DOHH2 (cell line): Measurements from ENCODE around the gene IL32.

Experiments
- H3F3A ChIP-seq: fragments of 200-600 bp; sonication (generic), shearing (Covaris generic); 2 replicates; pipeline ENCODE4 v1.6.0; 2016; ENCODE audit warnings: antibody characterized with exemption, mild to moderate bottlenecking; ENCODE audit not compliant: control insufficient read depth, insufficient read depth
- H3K27ac ChIP-seq: fragments of 200-600 bp; sonication (generic); 2 replicates; pipeline ENCODE4 v1.5.1; 2014; ENCODE audit warnings: low read depth, mild to moderate bottlenecking, low read length, moderate library complexity
- H3K27me3 ChIP-seq: fragments of 200-600 bp; sonication (generic); 2 replicates; pipeline ENCODE4 v1.6.1; 2014; ENCODE audit warnings: mild to moderate bottlenecking, low read length, mixed read lengths; ENCODE audit not compliant: control insufficient read depth
- H3K36me3 ChIP-seq: fragments of 200-600 bp; sonication (generic); 2 replicates; pipeline ENCODE4 v1.6.1; 2014; ENCODE audit warnings: mild to moderate bottlenecking, low read length, moderate library complexity, mixed read lengths; ENCODE audit not compliant: control insufficient read depth
- H3K4me1 ChIP-seq: fragments of 200-600 bp; sonication (generic); 2 replicates; pipeline ENCODE4 v1.6.1; 2014; ENCODE audit warnings: mild to moderate bottlenecking, low read length, mixed read lengths; ENCODE audit not compliant: control insufficient read depth
- H3K4me2 ChIP-seq: fragments of 200-600 bp; sonication (generic); 2 replicates; pipeline ENCODE4 v1.6.0; 2014; ENCODE audit warnings: mild to moderate bottlenecking, low read length, moderate library complexity
- H3K4me3 ChIP-seq: fragments of 200-600 bp; sonication (generic); 2 replicates; pipeline ENCODE4 v1.5.1; 2014; ENCODE audit warnings: mild to moderate bottlenecking, low read length, mixed read lengths
- H3K79me2 ChIP-seq: fragments of 200-600 bp; sonication (generic); 2 replicates; pipeline ENCODE4 v1.6.1; 2014; ENCODE audit warnings: mild to moderate bottlenecking, low read length, mixed read lengths; ENCODE audit not compliant: control insufficient read depth
- H3K9me2 ChIP-seq: fragments of 200-600 bp; sonication (generic); replicated peaks from 2 replicates; pipeline ENCODE4 v1.6.1; 2014; ENCODE audit warnings: mild to moderate bottlenecking, low read length, mixed read lengths; ENCODE audit not compliant: control insufficient read depth
- H3K9me3 ChIP-seq: fragments of 200-600 bp; sonication (generic); 2 replicates; pipeline ENCODE4 v1.6.1; 2014; ENCODE audit warnings: antibody characterized with exemption, low read length, mixed read lengths; ENCODE audit not compliant: control insufficient read depth, insufficient read depth
- H4K20me1 ChIP-seq: fragments of 200-600 bp; sonication (generic); 2 replicates; pipeline ENCODE4 v1.6.0; 2014; ENCODE audit warnings: low read depth, mild to moderate bottlenecking, antibody characterized with exemption, low read length, moderate library complexity; ENCODE audit not compliant: control insufficient read depth, insufficient read depth
- CTCF ChIP-seq: fragments of 200-600 bp; sonication (generic); IDR thresholded peaks from one replicate; pipeline ENCODE4 v1.5.1; 2014; ENCODE audit warnings: antibody characterized with exemption, mild to moderate bottlenecking, low read depth, low read length; ENCODE audit not compliant: poor library complexity, severe bottlenecking
- EZH2phosphoT487 ChIP-seq: fragments of 200-600 bp; sonication (generic); IDR thresholded peaks from 2 replicates; pipeline ENCODE4 v1.6.1; 2017; ENCODE audit warnings: borderline replicate concordance, mild to moderate bottlenecking, antibody characterized with exemption, low read length, moderate library complexity, mixed read lengths

The IL32 gene

GRCh38 chr16:3092501-3092941 is 27.1 kb downstream of the IL32 start:
- H4K20me1 ChIP-seq: no peaks in the 10 kb centered on the region
- H3K4me3 ChIP-seq: no peak overlapping the region
- H3K27ac ChIP-seq: no peak overlapping the region
- H3K36me3 ChIP-seq: no peaks in the 10 kb centered on the region
- TF ChIP-seq EZH2phosphoT487: no peak
- no peak for TF ChIP-seq CTCF
- no peaks in the 10 kb centered on the region for H3K9me2 ChIP-seq
- H3K9me3 ChIP-seq: no peaks in the 10 kb centered on the region
- 0 out of 2 replicates have a peak, but pooled peaks cover 1% of the 10 kb centered on the region for H3K27me3 ChIP-seq
- H3K4me1 ChIP-seq: peaks cover 22% of the 10 kb centered on the region
- peak overlapping the region; percentile 40 for H3K4me2 ChIP-seq
- no peaks in the 10 kb centered on the region for H3F3A ChIP-seq
- H3K79me2 ChIP-seq: no peaks in the 10 kb centered on the region

- H3K4me3 ChIP-seq: no peak overlapping the region
- H3K36me3 ChIP-seq: no peaks in the 10 kb centered on the region
- H3K4me1 ChIP-seq: peaks cover 22% of the 10 kb centered on the region
- no peaks in the 10 kb centered on the region for H3K79me2 ChIP-seq
- H3K9me2 ChIP-seq: no peaks in the 10 kb centered on the region
- TF ChIP-seq EZH2phosphoT487: no peak
- peak; percentile 80 for TF ChIP-seq CTCF
- H3K27ac ChIP-seq: no peak overlapping the region
- H3K27me3 ChIP-seq: peaks cover 3% of the 10 kb centered on the region; the same call in 1 of the 2 replicates
- no peaks in the 10 kb centered on the region for H3F3A ChIP-seq
- H4K20me1 ChIP-seq: no peaks in the 10 kb centered on the region
- no peak overlapping the region for H3K4me2 ChIP-seq
- H3K9me3 ChIP-seq: no peaks in the 10 kb centered on the region
These were observed 29.0 kb downstream of the IL32 start for GRCh38 chr16:3094289-3095027.

GRCh38 chr16:3095869-3096268 is 30.4 kb downstream of the IL32 start:
- Histone ChIP-seq H3K9me2 (no peaks in the 10 kb centered on the region), H3K79me2 (no peaks in the 10 kb centered on the region), H3K4me3 (no peak overlapping the region), H3K4me1 (peaks cover 35% of the 10 kb centered on the region), H3K9me3 (no peaks in the 10 kb centered on the region), H3K36me3 (no peaks in the 10 kb centered on the region), H3F3A (no peaks in the 10 kb centered on the region), H3K4me2 (peak overlapping the region; percentile 16; the same call in 1 of the 2 replicates), H3K27me3 (peaks cover 3% of the 10 kb centered on the region; the same call in 1 of the 2 replicates), H3K27ac (no peak overlapping the region), H4K20me1 (no peaks in the 10 kb centered on the region)
- TF ChIP-seq CTCF: peak; percentile 35
- TF ChIP-seq EZH2phosphoT487: no peak
